Skeletal muscle satellite cell (primary cell): ENCODE measurements around the gene ARHGAP33.

Experiments
- H3K27me3 ChIP-seq: 2 replicates; pipeline ENCODE4 v1.7.0; 2013; ENCODE audit warnings: low read length; ENCODE audit not compliant: control insufficient read depth, insufficient read depth
- H3K36me3 ChIP-seq: 2 replicates; pipeline ENCODE4 v1.7.0; 2013; ENCODE audit warnings: mild to moderate bottlenecking, control low read depth, low read length; ENCODE audit not compliant: insufficient read depth
- H3K4me1 ChIP-seq: 2 replicates; pipeline ENCODE4 v1.7.0; 2013; ENCODE audit warnings: low read length; ENCODE audit not compliant: control insufficient read depth, insufficient read depth
- H3K4me2 ChIP-seq: 2 replicates; pipeline ENCODE4 v1.7.0; 2013; ENCODE audit warnings: mild to moderate bottlenecking, low read length
- H3K4me3 ChIP-seq: 2 replicates; pipeline ENCODE4 v1.7.0; 2013; ENCODE audit warnings: low read length
- H3K9ac ChIP-seq: 2 replicates; pipeline ENCODE4 v1.7.0; 2013; ENCODE audit warnings: mild to moderate bottlenecking, low read depth, low read length, moderate library complexity
- H3K9me3 ChIP-seq: replicated peaks from 2 replicates; pipeline ENCODE4 v1.7.0; 2013; ENCODE audit warnings: mild to moderate bottlenecking, control low read depth, low read length

ARHGAP33 gene

GRCh38 chr19:35743640-35744429, 31.5 kb upstream of the ARHGAP33 start:
- H3K36me3 ChIP-seq = peaks cover 9% of the 10 kb centered on the region
- no peaks in the 10 kb centered on the region for H3K9me3 ChIP-seq
- no peaks in the 10 kb centered on the region for H3K27me3 ChIP-seq
- peaks cover 22% of the 10 kb centered on the region for H3K4me1 ChIP-seq
- no peak overlapping the region for H3K9ac ChIP-seq
- peak overlapping the region; percentile 95 for H3K4me2 ChIP-seq
- peak overlapping the region; percentile 76 for H3K4me3 ChIP-seq

GRCh38 chr19:35744430-35745327, 30.7 kb upstream of the ARHGAP33 start:
- Histone ChIP-seq H3K36me3 (peaks cover 4% of the 10 kb centered on the region), H3K4me3 (peak overlapping the region; percentile 76), H3K4me2 (peak overlapping the region; percentile 95), H3K4me1 (peaks cover 26% of the 10 kb centered on the region), H3K27me3 (no peaks in the 10 kb centered on the region), H3K9ac (peak overlapping the region; percentile 89), H3K9me3 (no peaks in the 10 kb centered on the region)

DNA sequence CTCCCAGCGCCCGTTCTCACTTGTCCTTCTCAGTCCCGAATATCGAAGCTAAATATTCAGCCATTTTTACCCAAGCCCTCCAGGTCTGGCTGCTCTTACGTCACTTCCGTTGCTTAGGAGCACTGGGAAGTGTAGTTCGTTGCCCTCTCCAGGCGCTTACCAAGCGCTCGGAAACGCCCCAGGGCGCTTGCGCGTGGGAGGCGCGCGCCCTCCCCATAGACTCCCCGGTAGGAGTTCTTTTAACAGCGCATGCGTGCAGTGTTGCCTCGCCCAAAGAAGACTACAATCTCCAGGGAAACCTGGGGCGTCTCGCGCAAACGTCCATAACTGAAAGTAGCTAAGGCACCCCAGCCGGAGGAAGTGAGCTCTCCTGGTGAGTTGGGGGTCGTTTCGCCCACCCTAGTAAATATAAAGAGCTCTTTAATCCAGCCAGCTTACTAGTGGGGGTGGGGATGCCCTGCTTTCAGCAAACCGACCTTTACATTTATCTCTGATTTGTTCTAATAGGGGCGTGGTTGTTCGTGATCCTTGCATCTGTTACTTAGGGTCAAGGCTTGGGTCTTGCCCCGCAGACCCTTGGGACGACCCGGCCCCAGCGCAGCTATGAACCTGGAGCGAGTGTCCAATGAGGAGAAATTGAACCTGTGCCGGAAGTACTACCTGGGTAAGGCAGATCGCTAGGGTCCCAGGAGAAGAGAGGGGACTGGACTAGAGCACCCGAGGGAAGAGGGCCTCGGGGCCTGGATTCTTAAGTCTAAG, 29.9 kb upstream of the ARHGAP33 start, which contains the start of the genes PSENEN and U2AF1L4:
Gene PSENEN, plus strand, starts transcription at position 324 of the 759 bp plus-strand sequence. Its CDS starts 280 bp downstream, at position 604.
Gene U2AF1L4, minus strand, starts transcription at position 91 of the 759 bp plus-strand sequence. Its CDS starts 27 bp downstream, at position 64.
- H3K4me1 ChIP-seq = peaks cover 22% of the 10 kb centered on the region
- H3K9ac ChIP-seq = peak within 1 kb of the TSS; percentile 89
- H3K9me3 ChIP-seq = no peaks in the 10 kb centered on the region
- peaks cover 4% of the 10 kb centered on the region for H3K36me3 ChIP-seq
- no peaks in the 10 kb centered on the region for H3K27me3 ChIP-seq
- H3K4me2 ChIP-seq = peak within 1 kb of the TSS; percentile 95
- peak within 1 kb of the TSS; percentile 85 for H3K4me3 ChIP-seq

DNA sequence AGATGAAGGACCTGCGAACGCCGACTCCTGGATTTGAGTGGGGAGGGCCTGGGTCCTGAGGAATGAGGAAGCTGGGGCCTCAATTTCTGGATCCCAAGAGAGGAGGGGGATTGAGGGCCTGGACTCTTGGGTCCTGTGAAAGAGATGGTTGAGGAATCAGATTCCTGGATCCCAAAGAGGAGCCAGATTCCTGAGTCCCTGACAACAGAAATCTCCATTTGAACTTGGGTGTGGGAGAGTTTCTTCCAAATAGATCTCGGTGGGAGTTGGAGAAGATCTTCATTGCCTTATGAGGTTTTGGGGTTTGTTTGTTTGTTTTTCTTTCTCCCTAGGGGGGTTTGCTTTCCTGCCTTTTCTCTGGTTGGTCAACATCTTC, 29.3 kb upstream of the ARHGAP33 start:
- Histone ChIP-seq H3K36me3 (peaks cover 4% of the 10 kb centered on the region), H3K4me2 (peak overlapping the region; percentile 88), H3K4me3 (peak overlapping the region; percentile 85), H3K9me3 (no peaks in the 10 kb centered on the region), H3K4me1 (peaks cover 22% of the 10 kb centered on the region), H3K9ac (peak overlapping the region; percentile 89), H3K27me3 (no peaks in the 10 kb centered on the region)

DNA sequence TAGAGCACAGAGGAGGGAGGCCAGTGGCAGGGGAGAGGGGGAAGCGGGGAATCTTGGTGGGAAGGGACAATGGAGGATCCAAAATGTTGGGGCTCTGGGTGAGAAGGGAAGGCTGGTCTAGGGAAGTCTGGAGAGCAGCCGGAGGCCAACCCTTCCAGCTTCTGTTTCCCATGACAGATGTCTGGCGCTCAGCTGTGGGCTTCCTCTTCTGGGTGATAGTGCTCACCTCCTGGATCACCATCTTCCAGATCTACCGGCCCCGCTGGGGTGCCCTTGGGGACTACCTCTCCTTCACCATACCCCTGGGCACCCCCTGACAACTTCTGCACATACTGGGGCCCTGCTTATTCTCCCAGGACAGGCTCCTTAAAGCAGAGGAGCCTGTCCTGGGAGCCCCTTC, 28.8 kb upstream of the ARHGAP33 start:
- H3K4me2 ChIP-seq = peak overlapping the region; percentile 88
- H3K27me3 ChIP-seq = no peaks in the 10 kb centered on the region
- peak overlapping the region; percentile 89 for H3K9ac ChIP-seq
- peaks cover 4% of the 10 kb centered on the region for H3K36me3 ChIP-seq
- H3K4me1 ChIP-seq = peaks cover 22% of the 10 kb centered on the region
- no peaks in the 10 kb centered on the region for H3K9me3 ChIP-seq
- peak overlapping the region; percentile 85 for H3K4me3 ChIP-seq

DNA sequence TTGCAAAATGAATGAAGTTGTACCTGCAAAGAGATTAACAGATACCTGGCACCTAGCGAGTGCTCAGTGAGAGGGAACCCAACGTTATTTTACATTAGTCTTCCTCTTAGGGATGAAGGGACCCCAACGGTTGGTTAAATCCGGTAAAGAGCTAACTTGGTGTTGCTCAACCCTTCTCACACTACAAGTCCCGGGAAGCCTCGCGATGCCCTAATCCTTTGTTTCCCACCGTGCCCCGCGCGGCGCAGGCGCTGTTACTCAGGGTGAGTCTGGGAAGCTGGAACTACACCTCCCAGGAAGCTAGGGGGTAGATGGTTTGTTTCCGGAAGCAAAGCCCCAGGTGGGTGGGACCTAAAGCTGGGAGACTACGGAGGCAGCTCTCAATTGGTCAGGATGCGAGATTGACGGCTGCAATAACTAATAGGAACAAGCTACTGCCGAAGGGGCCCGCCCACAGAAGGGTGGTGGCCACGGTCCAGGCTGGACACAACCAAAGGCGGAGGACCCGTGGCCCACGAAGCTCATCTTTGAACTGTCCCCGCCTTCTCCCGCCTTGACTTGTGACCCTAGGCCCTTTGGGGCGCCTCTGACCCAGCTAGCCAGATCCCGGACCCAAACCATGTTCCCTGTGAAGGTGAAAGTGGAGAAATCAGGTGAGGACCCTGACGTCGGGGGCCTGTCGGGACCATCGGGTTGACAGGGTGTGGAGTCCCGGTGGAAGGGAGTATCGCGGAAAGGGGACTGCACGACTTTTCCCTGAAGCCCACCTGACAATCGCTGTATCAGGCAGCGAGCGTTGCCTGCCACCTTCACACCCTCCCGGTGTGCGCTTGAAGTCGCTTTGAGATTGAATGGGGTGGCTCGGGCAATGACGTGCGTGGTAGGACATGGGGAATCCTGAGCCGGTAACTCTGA, 27.0 kb upstream of the ARHGAP33 start, which contains the start of gene LIN37:
Gene LIN37, plus strand, starts transcription at position 471 of the 915 bp plus-strand sequence. Its CDS starts 149 bp downstream, at position 620.
- Histone ChIP-seq H3K9me3 (no peaks in the 10 kb centered on the region), H3K36me3 (peaks cover 13% of the 10 kb centered on the region), H3K9ac (peak within 1 kb of the TSS; percentile 92), H3K27me3 (no peaks in the 10 kb centered on the region), H3K4me1 (peaks cover 22% of the 10 kb centered on the region), H3K4me3 (peak within 1 kb of the TSS; percentile 89), H3K4me2 (peak within 1 kb of the TSS; percentile 82)

GRCh38 chr19:35750167-35750566, 25.2 kb upstream of the ARHGAP33 start:
- Histone ChIP-seq H3K4me1 (peaks cover 18% of the 10 kb centered on the region), H3K9me3 (no peaks in the 10 kb centered on the region), H3K27me3 (no peaks in the 10 kb centered on the region), H3K36me3 (peaks cover 24% of the 10 kb centered on the region), H3K4me3 (no peak overlapping the region), H3K9ac (no peak overlapping the region), H3K4me2 (peak overlapping the region; percentile 16)

DNA sequence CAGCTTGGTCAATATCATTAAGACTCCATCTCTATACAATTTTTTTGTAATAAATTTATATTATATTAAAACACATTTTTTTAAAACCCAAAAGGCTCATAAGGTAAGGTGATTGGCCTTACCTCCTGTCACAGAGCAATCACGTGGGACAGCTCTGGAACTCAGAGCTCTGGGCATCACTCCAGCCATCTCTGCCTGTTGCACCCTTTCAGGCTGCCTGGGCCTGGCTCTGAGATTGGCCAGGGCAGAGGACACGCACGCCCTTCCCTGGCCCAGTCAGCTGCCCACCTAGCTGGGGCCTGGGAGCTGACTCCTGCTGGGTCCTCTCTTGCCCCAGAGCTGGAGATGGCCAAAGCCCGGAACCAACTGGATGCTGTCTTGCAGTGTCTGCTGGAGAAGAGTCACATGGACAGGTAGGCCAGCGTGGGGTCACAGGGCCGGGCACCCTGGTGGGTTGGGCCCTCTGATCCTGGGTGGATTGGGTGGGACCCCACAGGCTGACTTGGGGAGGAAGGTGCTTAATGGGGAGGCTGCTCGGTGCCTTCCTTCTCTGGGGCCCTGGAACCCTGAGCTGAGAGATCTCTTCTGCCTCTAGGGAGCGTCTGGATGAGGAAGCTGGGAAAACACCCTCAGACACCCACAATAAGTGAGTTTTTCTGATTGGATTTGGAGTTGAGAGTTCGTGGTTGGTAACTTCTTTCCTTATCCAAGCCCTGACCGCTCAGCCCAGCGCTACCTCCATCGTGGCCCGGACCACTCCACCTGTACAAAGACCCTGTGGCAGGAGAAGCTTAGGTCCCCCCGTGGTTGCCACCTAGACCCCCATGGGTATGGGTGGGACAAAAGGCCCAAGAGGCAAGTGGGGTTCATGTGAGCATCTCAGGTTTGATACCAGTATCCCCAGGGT, 23.3 kb upstream of the ARHGAP33 start:
- H3K4me1 ChIP-seq = peaks cover 30% of the 10 kb centered on the region
- H3K9ac ChIP-seq = no peak overlapping the region
- H3K36me3 ChIP-seq = peaks cover 24% of the 10 kb centered on the region
- no peaks in the 10 kb centered on the region for H3K9me3 ChIP-seq
- no peaks in the 10 kb centered on the region for H3K27me3 ChIP-seq
- H3K4me2 ChIP-seq = no peak overlapping the region
- H3K4me3 ChIP-seq = no peak overlapping the region

DNA sequence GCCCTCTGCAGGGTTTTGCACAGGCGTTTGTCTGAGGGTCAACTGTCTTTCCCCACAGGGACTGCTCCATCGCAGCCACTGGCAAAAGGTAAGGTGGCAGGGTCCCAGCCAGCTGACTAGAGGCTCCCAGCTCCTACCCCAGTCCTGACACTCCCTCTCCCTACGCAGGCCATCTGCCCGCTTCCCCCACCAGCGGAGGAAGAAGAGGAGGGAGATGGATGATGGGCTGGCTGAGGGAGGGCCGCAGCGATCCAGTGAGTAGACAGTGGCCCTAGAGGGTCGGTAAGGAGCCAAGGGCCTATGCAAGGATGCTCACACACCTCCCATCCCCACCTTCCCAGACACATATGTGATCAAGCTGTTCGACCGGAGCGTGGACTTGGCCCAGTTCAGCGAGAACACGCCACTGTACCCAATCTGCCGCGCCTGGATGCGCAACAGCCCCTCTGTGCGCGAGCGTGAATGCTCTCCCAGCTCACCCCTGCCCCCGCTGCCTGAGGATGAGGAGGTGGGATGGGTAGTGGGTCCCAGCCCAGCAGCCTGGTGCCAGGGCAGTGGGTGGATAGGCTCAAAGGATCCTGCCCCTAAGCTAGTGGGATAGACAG, 22.5 kb upstream of the ARHGAP33 start:
- Histone ChIP-seq H3K27me3 (no peaks in the 10 kb centered on the region), H3K4me1 (peaks cover 33% of the 10 kb centered on the region), H3K4me3 (no peak overlapping the region), H3K9ac (no peak overlapping the region), H3K36me3 (peaks cover 24% of the 10 kb centered on the region), H3K4me2 (no peak overlapping the region), H3K9me3 (no peaks in the 10 kb centered on the region)
